Measurements from ENCODE around the gene LMNTD2. TPM values are rescaled to one million over a fixed set of nuclear protein-coding genes. Genes with fewer than 3 reads are reported as not detected.
A peak's percentile ranks its signal among the peaks of the same experiment; 100 is the strongest.

The LMNTD2 gene
- total RNA-seq, 1 donor from 2014 or later: 16.6 TPM

GRCh38 chr11:555227-555779 is 5.2 kb downstream of the LMNTD2 start:
- H3K36me3 Mint-ChIP-seq: no peaks in the 10 kb centered on the region
- DNase-seq (ENCODE audit: low spot score in 2 of 2, unreplicated experiment in 2 of 2): no peak
- TF ChIP-seq CTCF (IDR thresholded peaks at IDR 0.05; ENCODE audit: unreplicated experiment): peak; percentile 29
- H3K27ac Mint-ChIP-seq: no peak overlapping the region
- H3K27me3 Mint-ChIP-seq (ENCODE audit: low read depth): peaks cover 48% of the 10 kb centered on the region
- H3K9me3 Mint-ChIP-seq: no peaks in the 10 kb centered on the region
- H3K4me3 Mint-ChIP-seq: peak overlapping the region; percentile 47
- peaks cover 7% of the 10 kb centered on the region for H3K4me1 Mint-ChIP-seq

- no peaks in the 10 kb centered on the region for H3K9me3 Mint-ChIP-seq
- peak; percentile 69 for TF ChIP-seq CTCF (IDR thresholded peaks at IDR 0.05; ENCODE audit: unreplicated experiment)
- H3K36me3 Mint-ChIP-seq: no peaks in the 10 kb centered on the region
- peak overlapping the region; percentile 20 for H3K4me3 Mint-ChIP-seq
- H3K4me1 Mint-ChIP-seq: peaks cover 2% of the 10 kb centered on the region
- H3K27me3 Mint-ChIP-seq (ENCODE audit: low read depth): peaks cover 43% of the 10 kb centered on the region
- DNase-seq (ENCODE audit: low spot score in 2 of 2, unreplicated experiment in 2 of 2): peak in 1 of 2 experiments; percentile 77
- no peak overlapping the region for H3K27ac Mint-ChIP-seq
Observed at GRCh38 chr11:554428-555226, 5.9 kb downstream of the LMNTD2 start.

- Mint-ChIP-seq H3K4me1 (peaks cover 2% of the 10 kb centered on the region), H3K9me3 (no peaks in the 10 kb centered on the region), H3K27me3 (ENCODE audit: low read depth) (peaks cover 41% of the 10 kb centered on the region), H3K36me3 (no peaks in the 10 kb centered on the region), H3K27ac (no peak overlapping the region), H3K4me3 (no peak overlapping the region)
- DNase-seq (ENCODE audit: low spot score in 2 of 2, unreplicated experiment in 2 of 2): no peak
- TF ChIP-seq CTCF (IDR thresholded peaks at IDR 0.05; ENCODE audit: unreplicated experiment): no peak
Observed at GRCh38 chr11:553988-554340, 6.6 kb downstream of the LMNTD2 start.

- H3K36me3 Mint-ChIP-seq: no peaks in the 10 kb centered on the region
- DNase-seq (ENCODE audit: low spot score in 2 of 2, unreplicated experiment in 2 of 2): no peak
- peaks cover 2% of the 10 kb centered on the region for H3K4me1 Mint-ChIP-seq
- H3K27ac Mint-ChIP-seq: no peak overlapping the region
- H3K9me3 Mint-ChIP-seq: no peaks in the 10 kb centered on the region
- peaks cover 36% of the 10 kb centered on the region for H3K27me3 Mint-ChIP-seq (ENCODE audit: low read depth)
- H3K4me3 Mint-ChIP-seq: no peak overlapping the region
- no peak for TF ChIP-seq CTCF (IDR thresholded peaks at IDR 0.05; ENCODE audit: unreplicated experiment)
Observed at GRCh38 chr11:553083-553987, 7.2 kb downstream of the LMNTD2 start.

GRCh38 chr11:551596-551995 is 8.9 kb downstream of the LMNTD2 start:
- Mint-ChIP-seq H3K9me3 (no peaks in the 10 kb centered on the region), H3K27ac (no peak overlapping the region), H3K36me3 (no peaks in the 10 kb centered on the region), H3K27me3 (ENCODE audit: low read depth) (peaks cover 18% of the 10 kb centered on the region), H3K4me3 (no peak overlapping the region), H3K4me1 (no peaks in the 10 kb centered on the region)
- no peak for DNase-seq (ENCODE audit: low spot score in 2 of 2, unreplicated experiment in 2 of 2)
- TF ChIP-seq CTCF (IDR thresholded peaks at IDR 0.05; ENCODE audit: unreplicated experiment): no peak
